GM20431 (cell line): ENCODE data around the gene MFSD11.
"Not testable (repeated sequence)": the region's sequence is repeated elsewhere in the genome, so short reads cannot be mapped to it uniquely, and the experiment has no call there.

Experiments
- in situ Hi-C: fragments of 300-500 bp; cut with MseI, MboI; formaldehyde crosslinking; loops from one replicate; pipeline ENCODE4 v1.15.0; 2020; ENCODE audit warnings: low sequenced_read_pairs; ENCODE audit not compliant: unreplicated experiment

The MFSD11 gene

DNA sequence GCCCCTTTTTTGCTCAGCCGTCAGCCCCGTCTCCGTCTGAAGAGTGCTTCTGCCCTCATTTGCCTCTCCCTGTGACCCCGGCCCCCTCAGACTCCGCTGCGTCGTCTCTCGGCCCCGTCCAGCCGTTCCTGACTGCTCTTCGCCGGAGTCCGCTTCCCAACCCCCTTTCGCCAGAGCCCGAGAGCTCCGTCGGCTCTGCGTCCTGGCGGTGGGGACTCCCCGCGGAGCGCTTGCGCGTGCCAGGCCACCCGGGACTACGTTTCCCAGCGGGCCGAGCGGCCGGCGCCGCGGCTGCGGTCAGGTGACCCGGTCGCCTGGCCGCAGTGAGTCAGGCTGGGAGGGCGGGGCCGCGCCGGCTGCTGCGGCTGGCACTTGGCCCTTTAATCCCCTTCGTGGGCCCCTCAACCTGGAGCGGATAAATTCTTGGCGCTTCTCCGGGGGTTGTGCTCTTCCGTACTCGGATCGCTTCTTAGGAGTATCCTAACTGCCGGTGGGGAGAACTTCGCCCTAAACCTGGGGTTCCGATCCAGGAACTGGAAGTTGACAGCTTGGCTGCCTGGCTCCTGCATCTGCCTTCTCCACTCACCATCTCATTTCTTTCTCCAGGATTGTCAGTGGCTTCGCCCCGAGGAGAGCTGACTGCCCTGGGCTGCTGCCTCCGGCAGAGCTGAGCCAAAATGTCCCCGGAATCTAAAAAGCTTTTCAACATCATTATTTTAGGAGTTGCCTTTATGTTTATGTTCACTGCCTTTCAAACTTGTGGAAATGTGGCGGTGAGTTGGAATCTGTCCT lies at the start of gene MFSD11:
Gene MFSD11, plus strand, starts transcription at position 444 of the 792 bp plus-strand sequence. Its CDS starts 234 bp downstream, at position 678.
- in situ Hi-C loops = no loop called here

DNA sequence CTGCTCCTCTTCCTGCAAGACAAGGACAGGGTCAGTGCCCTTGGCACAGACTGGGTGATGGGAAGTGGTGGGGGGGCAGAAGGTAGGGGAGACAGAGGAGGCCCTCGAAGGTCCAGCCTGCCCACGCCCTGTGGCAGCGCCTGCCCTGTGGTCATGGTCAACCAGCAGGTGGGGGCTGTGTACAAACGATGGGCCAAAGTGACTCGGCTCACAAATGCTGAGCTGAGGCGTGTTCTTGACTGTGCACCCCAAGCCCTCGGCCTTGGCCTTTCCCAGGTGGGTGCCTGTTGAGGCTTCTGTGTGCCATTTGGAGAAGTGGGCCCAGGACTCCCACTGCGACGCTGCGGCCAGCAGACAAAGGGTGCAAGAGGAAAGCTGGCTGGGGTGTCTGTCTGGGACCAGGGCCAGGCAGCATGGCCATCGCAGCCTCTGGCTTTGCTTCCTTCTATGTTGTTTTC lies 49.7 kb upstream of the MFSD11 start:
- in situ Hi-C loops = no loop called here

DNA sequence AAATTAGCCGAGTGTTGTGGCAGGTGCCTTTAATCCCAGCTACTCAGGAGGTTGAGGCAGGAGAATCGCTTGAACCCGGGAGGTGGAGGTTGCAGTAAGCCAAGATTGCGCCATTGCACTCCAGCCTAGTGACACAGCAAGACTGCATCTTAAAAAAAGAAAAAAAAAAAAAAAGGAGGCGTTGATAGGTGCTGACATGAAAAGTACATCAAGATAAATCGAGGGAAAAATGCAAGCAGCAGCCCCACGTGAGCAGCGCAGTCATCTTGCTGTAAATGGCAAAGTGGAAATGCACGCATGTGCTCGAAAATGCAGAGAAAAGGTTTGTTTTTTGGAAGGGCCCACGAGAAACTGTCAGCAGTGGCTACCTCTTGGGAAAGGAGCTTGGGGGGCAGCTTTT lies 48.1 kb upstream of the MFSD11 start:
- in situ Hi-C loops = no loop called here

DNA sequence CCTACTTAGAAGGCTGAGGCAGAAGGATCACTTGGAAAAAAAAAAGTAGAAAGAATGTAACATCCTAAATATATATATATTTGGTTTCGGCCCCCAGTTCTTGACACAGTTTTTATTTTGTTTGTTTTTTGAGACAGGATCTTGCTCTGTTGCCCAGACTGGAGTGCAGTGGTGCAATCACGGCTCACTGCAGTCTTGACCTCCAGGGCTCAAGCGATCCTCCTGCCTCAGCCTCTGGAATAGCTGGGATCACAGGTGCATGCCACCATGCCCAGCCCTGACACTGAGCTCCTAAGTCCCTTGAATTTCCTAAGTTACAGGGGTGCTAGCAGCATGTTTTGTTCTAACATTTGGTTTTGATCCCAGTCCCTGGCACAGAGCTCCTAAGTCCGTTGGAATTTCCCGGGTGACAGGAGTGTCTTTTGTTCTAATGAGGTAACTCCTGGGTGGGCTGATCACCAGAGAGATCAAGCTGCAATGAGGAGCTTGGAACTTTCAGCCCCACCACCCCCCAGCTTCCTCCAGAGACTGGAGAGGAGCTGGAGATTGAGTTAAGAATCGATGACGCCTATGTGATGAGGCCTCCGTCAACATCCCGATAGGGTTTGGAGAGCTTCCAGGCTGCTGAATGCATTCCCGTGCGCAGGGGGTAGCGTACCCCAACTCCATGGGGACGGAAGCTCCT lies 47.2 kb upstream of the MFSD11 start:
- in situ Hi-C loops = no loop called here

DNA sequence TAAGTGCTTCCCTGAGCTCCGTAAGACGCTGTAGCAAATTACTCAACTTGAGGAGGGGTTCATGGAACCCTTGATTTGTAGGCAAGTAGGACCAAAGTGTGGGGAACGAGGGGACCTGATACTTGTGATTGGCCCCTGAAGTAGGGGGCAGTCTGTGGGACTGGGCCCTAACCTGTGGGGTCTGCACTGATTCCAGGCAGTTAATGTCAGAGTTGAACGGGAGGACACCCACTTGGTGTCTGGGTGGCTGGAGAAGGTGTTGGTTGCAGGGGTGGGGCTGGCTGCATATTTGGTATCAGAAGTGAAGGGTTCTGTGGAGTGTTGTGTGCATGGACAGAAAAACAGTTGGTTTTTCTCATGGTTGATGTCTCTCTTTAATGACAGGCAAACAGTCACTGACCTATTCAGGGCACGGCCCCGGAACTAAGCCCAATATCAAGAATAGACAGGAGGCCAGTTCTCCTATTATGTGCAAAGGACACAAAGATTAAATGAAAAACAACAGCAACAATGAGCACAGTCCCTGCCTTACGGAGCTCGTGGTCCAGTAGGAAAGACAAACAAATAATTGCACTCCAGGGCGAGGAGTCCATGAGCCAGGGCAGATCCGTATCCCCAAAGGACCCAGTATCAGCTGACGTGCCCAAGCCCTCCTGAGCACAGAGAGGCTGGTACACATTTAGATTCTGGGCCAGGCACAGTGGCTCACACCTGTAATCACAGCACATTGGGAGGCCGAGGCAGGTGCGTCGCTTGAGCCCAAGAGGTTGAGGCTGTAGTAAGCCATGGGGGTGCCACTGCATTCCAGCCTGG lies 46.3 kb upstream of the MFSD11 start:
- in situ Hi-C loops = no loop called here

DNA sequence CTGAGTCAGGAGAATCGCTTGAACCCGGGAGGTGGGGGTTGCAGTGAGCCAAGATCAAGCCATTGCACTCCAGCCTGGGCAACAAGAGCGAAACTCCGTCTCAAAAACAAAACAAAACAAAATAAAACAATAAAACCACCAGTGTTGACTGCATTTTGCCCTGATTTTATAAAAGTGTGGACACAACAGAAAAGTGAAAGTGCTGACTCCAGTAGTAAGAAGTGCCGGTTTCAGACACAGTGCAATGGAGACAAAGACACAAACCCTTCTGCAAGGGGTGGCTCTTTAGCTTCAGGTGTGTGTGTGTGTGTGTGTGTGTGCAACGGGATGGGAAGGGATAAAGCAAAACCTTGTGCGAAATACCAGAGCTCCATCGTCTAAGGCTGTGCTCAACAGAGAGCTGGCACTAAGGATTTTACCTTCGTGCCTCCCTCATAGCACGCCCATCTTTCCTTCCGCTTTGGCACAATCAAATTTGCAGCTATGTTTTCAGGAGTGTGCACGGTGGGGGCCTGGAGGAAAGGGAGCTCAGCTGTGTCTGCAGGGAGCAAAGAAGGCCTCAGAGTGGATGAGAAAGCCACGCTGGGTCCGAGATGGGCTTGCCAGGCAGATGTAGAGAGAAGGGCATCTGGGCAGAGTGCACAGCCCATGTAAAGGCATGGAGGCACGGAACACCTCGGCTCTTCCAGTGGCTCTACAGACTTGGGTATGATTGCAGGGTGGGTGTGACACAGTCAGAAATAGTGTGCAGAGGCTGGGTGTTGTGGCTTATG lies 42.7 kb upstream of the MFSD11 start:
- in situ Hi-C loops = no loop called here

DNA sequence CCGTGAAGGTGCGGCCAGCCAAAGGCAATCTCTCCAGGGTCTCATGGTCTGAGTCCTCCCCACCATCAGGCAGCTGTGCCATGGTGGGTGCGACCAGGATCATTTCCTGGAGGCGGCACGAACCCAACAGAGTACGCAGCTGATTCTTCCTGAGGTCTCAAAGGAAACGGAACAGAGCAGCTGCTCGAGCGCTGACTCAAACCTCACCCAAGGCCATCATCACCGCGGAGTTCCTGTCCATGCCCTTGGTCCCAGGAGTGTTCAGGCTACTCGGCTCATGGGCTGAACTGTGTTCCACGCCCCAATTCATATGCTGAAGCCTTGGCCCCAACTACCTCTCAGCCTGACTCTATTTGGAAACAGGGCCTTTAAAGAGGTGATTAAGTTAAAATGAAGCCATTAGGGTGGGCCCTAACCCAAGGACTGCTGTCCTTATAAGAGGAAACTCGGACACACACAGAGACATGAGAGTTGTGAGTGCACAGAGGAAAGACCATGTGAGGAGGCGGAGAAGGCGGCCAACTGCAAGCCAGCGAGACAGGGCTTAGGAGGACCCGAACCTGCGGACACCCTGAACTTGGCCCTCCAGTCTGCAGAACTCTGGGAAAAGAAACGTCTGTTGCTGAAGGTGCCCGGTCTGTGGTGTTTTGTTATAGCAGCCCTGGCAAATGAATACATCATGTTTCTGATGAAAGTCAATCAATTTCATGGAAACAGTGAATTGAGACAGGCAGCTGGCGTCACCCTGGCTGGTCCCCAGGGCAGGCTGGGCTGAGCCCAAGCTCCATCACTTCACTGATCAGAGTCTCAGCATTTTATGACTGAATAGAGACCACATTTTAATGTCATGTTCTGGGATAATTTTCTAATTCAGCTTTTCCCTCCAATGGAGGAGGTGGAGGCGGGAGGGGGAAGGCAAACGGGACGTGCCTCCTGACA lies 40.9 kb upstream of the MFSD11 start:
- in situ Hi-C loops = no loop called here

DNA sequence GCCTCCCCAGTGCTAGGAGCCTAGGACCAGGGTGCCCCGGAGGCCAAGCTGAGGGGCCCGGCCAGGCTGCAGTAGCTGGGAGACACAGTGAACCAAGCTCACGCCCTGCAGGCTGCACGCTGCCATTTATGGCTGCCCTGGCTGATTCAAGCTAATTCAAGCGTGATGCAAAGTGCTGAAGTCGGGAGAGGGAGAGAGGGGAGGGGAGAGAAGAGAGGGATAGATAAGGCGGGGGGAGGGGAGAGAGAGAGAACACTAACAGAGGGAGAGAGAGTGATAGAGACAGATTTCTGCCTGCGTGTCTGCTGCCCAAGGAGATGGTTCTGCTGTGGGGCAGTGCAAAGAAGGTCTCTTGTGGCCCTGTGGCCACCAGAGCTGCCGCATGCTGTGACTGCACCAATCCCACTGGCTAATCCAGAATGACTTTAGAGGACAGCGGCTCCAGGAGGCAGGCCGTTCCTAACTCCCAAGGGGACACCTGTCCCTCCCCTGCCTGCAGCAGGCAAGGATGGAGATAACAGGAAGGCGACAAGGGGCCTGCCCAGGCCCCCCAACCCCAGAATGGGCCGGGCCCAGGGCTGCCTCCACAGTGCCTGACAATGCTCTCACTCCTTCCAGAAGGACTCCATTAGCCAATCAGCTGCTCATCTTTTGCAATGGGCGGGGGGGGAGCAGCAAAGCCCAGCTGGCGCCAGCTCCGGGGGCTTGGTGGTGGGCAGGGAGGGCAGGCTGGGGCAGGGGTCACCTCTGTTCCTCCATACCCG lies 40.0 kb upstream of the MFSD11 start:
- in situ Hi-C loops = no loop called here

DNA sequence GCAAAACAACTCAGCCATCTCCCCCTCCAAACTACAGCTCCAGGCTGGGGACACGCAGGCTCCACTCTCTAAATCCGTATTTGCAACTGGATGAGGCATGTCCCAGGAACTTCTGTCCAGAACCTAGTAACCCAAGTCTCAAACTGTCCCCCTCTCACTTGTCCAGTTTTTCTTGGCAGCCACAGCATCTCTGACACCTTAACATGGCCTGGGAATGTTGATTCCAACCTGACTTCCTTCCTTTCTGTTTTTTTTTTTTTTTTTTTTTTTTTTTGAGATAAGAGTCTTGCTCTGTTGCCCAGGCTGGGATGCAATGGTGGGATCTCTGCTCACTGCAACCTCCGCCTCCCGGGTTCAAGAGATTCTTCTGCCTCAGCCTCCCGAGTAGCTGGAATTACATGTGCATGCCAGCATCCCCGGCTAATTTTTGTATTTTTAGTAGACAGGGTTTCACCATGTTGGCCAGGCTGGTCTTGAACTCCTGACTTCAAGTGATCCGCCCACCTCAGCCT lies 39.4 kb upstream of the MFSD11 start:
- in situ Hi-C loops = not testable (repeated sequence)

DNA sequence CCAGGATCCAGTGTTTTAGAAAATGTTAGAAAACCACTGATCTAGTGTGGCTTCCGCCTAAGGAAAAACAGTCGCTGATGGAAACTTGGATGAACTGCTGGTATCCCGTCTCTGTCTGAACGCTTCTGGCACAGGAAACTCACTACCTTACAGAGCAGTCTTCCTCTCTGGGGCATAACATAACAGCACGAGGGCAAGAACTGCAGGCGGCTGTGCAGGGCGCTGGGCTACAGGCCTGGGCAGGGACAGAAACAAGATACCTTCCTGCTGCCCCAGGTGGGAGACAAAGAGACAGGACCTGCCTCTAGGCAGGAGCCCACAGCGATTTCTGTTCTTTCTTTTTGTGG lies 37.7 kb upstream of the MFSD11 start:
- in situ Hi-C loops = no loop called here

DNA sequence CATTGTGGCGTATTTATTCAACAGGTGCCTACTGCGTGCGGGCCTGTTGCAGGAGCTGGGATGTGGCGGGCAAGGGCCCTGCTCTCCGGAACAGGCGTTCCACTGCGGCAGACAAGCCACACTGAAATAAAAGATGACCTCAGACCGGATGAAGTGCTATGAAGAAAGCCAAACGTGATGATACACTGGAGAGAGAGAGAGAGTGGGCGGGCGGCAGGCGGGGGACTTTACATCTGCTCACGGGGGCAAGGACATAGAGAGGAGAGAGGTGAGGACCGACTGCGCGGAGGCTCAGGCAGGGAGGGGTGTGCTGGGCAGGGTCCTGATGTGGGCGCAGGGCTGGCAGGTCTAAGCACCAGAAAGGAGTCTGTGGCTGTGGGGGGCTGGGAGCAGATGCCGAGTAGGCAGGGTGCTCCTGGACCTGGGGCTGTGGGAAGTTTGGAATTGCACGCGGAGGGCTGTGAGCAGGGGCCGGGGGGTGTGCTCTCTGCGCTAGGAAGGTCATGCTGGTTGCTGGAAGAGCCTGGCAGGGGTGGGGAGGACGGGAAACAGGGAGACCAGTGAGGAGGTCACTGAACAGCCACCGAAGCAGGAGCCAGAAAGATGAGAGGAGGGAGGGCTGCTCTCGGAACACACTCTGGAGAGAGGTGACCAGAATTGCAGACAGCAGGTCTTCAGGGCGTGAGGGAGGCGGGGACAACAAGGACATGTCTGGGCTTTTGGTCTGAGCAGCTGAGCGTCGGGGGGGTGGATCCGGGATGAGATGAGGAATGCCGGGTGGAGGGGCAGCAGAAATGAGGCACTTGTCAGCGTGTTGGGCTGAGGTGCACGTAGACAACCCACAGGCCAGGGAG lies 37.1 kb upstream of the MFSD11 start:
- in situ Hi-C loops = no loop called here

DNA sequence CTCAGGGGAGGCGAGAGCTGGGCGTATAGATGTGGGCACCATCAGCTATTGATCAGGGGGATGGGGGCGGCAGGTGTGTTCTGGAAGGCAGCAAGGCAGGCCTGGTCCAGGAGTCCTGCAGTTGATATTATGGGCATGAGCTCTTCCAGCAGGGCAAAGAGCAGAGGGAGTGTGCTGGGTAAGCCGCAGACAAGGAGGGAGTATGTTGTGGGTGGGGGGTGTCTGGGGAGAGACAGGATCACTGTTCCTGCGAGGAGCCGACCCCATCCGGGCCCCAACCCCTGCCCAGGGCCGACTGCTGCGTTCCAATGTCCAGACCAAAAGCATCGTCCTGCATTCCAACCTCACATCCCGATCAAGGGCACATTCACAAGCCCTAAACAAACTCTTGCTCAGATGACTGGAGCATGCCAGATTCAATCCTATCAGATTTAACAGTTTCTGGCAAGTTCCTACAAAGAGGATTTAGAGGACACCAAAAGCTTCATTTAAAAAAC lies 36.4 kb upstream of the MFSD11 start:
- in situ Hi-C loops = no loop called here

DNA sequence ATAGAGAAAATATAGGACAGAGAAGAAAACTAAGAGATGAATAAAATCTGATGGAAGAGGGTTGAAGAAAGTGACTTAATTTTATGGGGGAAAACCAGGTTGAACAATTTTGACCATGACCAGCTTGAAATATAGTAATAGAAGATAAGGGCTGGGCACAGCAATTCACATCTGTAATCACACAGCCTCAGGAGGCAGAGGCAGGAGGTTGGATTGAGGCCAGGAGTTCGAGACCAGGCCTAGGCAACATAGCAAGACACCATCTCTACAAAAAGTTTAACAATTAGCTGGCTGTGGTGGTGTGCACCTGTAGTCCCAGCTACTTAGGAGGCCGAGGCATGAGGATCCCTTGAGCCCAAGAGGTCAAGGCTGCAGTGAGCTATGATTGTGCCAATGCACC lies 35.8 kb upstream of the MFSD11 start:
- in situ Hi-C loops = no loop called here

DNA sequence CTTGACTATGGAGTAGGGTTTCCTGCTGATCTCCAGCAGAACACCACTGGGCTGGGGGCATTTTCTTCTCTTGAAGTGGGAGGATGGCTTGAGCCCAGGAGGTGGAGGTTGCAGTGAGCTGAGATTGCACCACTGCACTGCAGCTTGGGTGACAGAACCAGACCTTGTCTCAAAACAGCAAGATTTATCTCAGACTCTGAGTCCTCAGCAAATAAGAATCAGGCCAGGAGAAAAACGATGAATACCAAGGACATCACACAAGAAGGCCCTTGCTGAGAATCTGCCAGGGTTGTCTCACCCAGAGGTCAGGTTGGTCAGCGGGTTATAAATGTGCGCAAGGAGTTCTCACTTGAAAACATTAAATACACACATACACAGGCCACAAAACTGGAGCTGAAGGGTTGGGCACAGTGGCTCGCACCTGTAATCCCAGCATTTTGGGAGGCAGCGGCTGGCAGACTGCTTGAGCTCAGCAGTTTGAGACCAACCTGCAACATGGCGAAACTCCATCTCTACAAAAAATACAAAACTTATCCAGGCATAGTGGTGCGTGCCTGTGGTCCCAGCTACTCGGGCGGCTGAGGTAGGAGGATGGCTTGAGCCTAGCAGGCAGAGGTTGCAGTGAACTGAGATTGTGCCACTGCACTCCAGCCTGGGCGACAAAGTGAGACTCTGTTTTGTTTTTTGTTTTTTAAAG lies 34.8 kb upstream of the MFSD11 start:
- in situ Hi-C loops = no loop called here

DNA sequence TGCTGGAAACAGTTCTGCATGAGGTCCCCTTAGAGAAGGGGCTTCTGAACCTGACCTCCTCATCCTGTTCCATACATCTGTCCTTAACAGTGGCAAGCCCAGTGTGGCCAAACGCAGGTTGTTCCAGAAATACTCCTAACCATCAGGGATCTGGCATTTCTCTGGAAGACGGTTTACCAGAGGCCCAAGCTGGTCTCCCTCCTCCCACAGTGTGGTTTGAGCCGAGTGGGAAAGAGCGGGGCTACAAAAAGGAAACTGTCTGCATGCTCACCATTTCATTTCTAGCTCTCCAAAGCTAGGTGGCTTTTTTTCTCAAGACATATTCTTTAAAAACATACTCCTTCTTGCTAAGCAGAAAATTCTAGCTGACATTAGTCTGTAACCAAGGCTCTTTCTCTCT lies 33.1 kb upstream of the MFSD11 start:
- in situ Hi-C loops = no loop called here

DNA sequence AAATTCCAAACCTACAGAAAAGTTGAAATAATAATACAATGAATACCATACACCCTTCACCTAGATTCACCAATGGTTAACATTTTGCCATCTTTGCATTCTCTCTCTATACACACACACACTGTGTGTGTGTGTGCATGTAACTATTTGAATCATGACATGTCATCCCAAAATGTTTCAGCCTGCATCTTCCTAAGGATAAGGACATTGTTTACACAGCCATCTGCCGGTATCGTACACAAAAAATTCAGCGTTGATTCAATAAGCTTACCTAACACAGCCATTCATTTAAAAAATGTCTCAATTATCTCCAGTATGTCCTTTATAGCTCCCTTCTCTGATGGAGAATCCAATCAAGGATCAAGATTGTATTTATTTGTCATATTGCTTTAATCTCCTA lies 31.1 kb upstream of the MFSD11 start:
- in situ Hi-C loops = no loop called here
